Right lobe of liver (tissue), 4 donors: ENCODE results near the gene CDCP2.
"Not testable (repeated sequence)": the region's sequence is repeated elsewhere in the genome, so short reads cannot be mapped to it uniquely, and the experiment has no call there.

Experiments used
- CTCF ChIP-seq, 4 donors: fragments of 200-600 bp in 3 of 4; fragments of 450-650 bp in 1 of 4; IDR thresholded peaks; one replicate each; pipeline versions ENCODE4 v1.5.1 to v1.8.0; 2016 to 2022; ENCODE audit warnings: antibody characterized with exemption in 4 of 4, mild to moderate bottlenecking in 2 of 4
- POLR2A ChIP-seq: fragments of 450-650 bp; IDR thresholded peaks from one replicate; pipeline ENCODE4 v1.6.1; 2017; ENCODE audit warnings: antibody characterized with exemption, mild to moderate bottlenecking
- donor health status: DM: no; HTN: no; CAD: no.
- donor health status: DM: no; HTN: no; CAD: no.
- donor health status: DM: no; HTN: yes; CAD: no.

GRCh38 chr1:54166357-54166756 lies 13.6 kb upstream of the CDCP2 start:
- TF ChIP-seq CTCF (IDR thresholded peaks at IDR 0.05); POLR2A: not testable (repeated sequence)
